GM12878 (cell line): Measurements from ENCODE around the gene MYRF. TPM values are rescaled to one million over a fixed set of nuclear protein-coding genes. Genes with fewer than 3 reads are reported as not detected.

Experiments
- ATAC-seq: fragments of 200-7000 bp; cut with Tn5 transposase; 3 replicates; pipeline ENCODE4 v1.9.1; 2020; ENCODE audit warnings: mild to moderate bottlenecking, moderate library complexity
- BruUV-seq: library from RNA; stranded (reverse); fragments of 400-500 nt; replicated peaks from 2 replicates; lab custom pipeline; 2021; lab: Mats Ljungman, UMichigan
- CTCF ChIA-PET: fragments of 300-600 bp; sonication (Branson Sonifier 250); formaldehyde crosslinking; extraction: SDS; loops from one replicate; lab custom pipeline; 2021; ENCODE audit warnings: inconsistent platforms; lab: Yijun Ruan, JAX
- POLR2A ChIA-PET: fragments of 350-600 bp; formaldehyde crosslinking; extraction: SDS; loops from one replicate; lab custom pipeline; 2021; ENCODE audit warnings: inconsistent platforms; lab: Charles Lee
- RAD21 ChIA-PET: fragments of 300-600 bp; sonication (Branson Sonifier 250); formaldehyde crosslinking; loops from one replicate; lab custom pipeline; 2023; ENCODE audit warnings: antibody characterized with exemption; ENCODE audit not compliant: unreplicated experiment; lab: Charles Lee
- SMC1A ChIA-PET: fragments of 300-600 bp; sonication (Branson Sonifier 250); formaldehyde crosslinking; loops from one replicate; lab custom pipeline; 2023; ENCODE audit not compliant: unreplicated experiment, uncharacterized antibody; lab: Charles Lee
- DNase-seq: peaks from one replicate; pipeline ENCODE4 v3.0.0-alpha.2; 2011; ENCODE audit warnings: low read depth, low spot score
- FAIRE-seq: peaks from 3 replicates; lab custom pipeline; 2011; peaks lifted over from hg19 to GRCh38; lab: Jason Lieb, UNC
- H2AFZ ChIP-seq: 2 replicates; pipeline ENCODE4 v1.6.0; 2011; ENCODE audit warnings: low read depth, low read length, control low read depth; ENCODE audit not compliant: control insufficient read depth
- H3K27ac ChIP-seq: 2 replicates; pipeline ENCODE4 v1.5.1; 2011; ENCODE audit warnings: control low read depth; ENCODE audit not compliant: control insufficient read depth, insufficient read depth
- H3K27me3 ChIP-seq, 2 experiments: replicated peaks in 1 of 2; 2 replicates each; pipeline versions ENCODE4 v1.6.0 to v1.6.1; 2011; ENCODE audit warnings: low read length in 1 of 2; ENCODE audit not compliant: control insufficient read depth in 2 of 2, insufficient read depth in 2 of 2
- H3K36me3 ChIP-seq, 2 experiments: 2 replicates each; pipeline ENCODE4 v1.5.1; 2011; ENCODE audit warnings: low read length in 1 of 2; ENCODE audit not compliant: control insufficient read depth in 2 of 2, insufficient read depth in 2 of 2
- H3K4me1 ChIP-seq: 2 replicates; pipeline ENCODE4 v1.6.1; 2011; ENCODE audit warnings: mild to moderate bottlenecking, low read length, moderate library complexity, mixed read lengths; ENCODE audit not compliant: control insufficient read depth, insufficient read depth
- H3K4me2 ChIP-seq: 2 replicates; pipeline ENCODE4 v1.6.0; 2011; ENCODE audit warnings: control low read depth; ENCODE audit not compliant: control insufficient read depth, insufficient read depth
- H3K4me3 ChIP-seq: fragments of 200-600 bp; sonication (generic); 2 replicates; pipeline ENCODE4 v1.5.1; 2016
- H3K79me2 ChIP-seq: 2 replicates; pipeline ENCODE4 v1.6.0; 2011; ENCODE audit warnings: low read length; ENCODE audit not compliant: control insufficient read depth, insufficient read depth
- H3K9ac ChIP-seq: 2 replicates; pipeline ENCODE4 v1.8.0; 2011; ENCODE audit warnings: low read length, control low read depth, mixed read lengths; ENCODE audit not compliant: control insufficient read depth, insufficient read depth
- H3K9me3 ChIP-seq: replicated peaks from 3 replicates; pipeline ENCODE4 v1.5.1; 2011; ENCODE audit warnings: mild to moderate bottlenecking, low read length; ENCODE audit not compliant: control insufficient read depth, insufficient read depth
- H4K20me1 ChIP-seq: 2 replicates; pipeline ENCODE4 v1.6.0; 2011; ENCODE audit not compliant: control insufficient read depth, insufficient read depth
- ATF3 ChIP-seq: IDR thresholded peaks from 2 replicates; pipeline ENCODE4 v1.6.1; 2011; ENCODE audit warnings: low read depth, mild to moderate bottlenecking, low read length, moderate library complexity, borderline replicate concordance; ENCODE audit errors: extremely low read depth
- CHD1 ChIP-seq: IDR thresholded peaks from 2 replicates; pipeline ENCODE4 v1.6.1; 2012; ENCODE audit warnings: low read depth, low read length, improper control_type of control experiment
- E4F1 ChIP-seq: fragments of 450-650 bp; IDR thresholded peaks from 2 replicates; pipeline ENCODE4 v1.6.1; 2018; ENCODE audit warnings: borderline replicate concordance, mild to moderate bottlenecking; ENCODE audit not compliant: partially characterized antibody
- EGR1 ChIP-seq, 2 experiments: IDR thresholded peaks; 1 replicate in 1 of 2; 2 replicates in 1 of 2; pipeline ENCODE4 v1.6.1; 2011 to 2012; ENCODE audit warnings: low read depth in 2 of 2, low read length in 2 of 2, borderline replicate concordance in 1 of 2, mild to moderate bottlenecking in 1 of 2, moderate library complexity in 1 of 2
- ESRRA ChIP-seq: IDR thresholded peaks from 2 replicates; pipeline ENCODE4 v1.6.1; 2012; ENCODE audit warnings: mild to moderate bottlenecking, low read length, improper control_type of control experiment
- FOS ChIP-seq: IDR thresholded peaks from 3 replicates; pipeline ENCODE4 v1.6.1; 2011; ENCODE audit warnings: borderline replicate concordance; ENCODE audit not compliant: insufficient read length; ENCODE audit errors: extremely low read depth
- IKZF2 ChIP-seq, 2 experiments: fragments of 450-650 bp; IDR thresholded peaks; 2 replicates each; pipeline ENCODE4 v1.6.1; 2017; ENCODE audit warnings: mild to moderate bottlenecking in 2 of 2, moderate library complexity in 2 of 2
- MTA3 ChIP-seq: IDR thresholded peaks from 2 replicates; pipeline ENCODE4 v1.6.1; 2012; ENCODE audit warnings: low read length, inconsistent platforms, borderline replicate concordance
- STAT3 ChIP-seq: IDR thresholded peaks from 2 replicates; pipeline ENCODE4 v1.6.1; 2011; ENCODE audit warnings: low read depth, low read length, improper control_type of control experiment
- TAF1 ChIP-seq: IDR thresholded peaks from 2 replicates; pipeline ENCODE4 v1.6.1; 2011; ENCODE audit warnings: mild to moderate bottlenecking, low read depth, low read length, borderline replicate concordance
- TARDBP ChIP-seq: IDR thresholded peaks from 2 replicates; pipeline ENCODE4 v1.6.1; 2016; ENCODE audit warnings: borderline replicate concordance
- TCF3 ChIP-seq: IDR thresholded peaks from 2 replicates; pipeline ENCODE4 v1.6.1; 2012; ENCODE audit warnings: low read depth, mild to moderate bottlenecking, low read length, borderline replicate concordance; ENCODE audit not compliant: insufficient read depth
- USF2 ChIP-seq: IDR thresholded peaks from 2 replicates; pipeline ENCODE4 v1.6.1; 2011; ENCODE audit warnings: low read depth, low read length, improper control_type of control experiment, borderline replicate concordance
- ZBTB11 ChIP-seq: fragments of 450-650 bp; formaldehyde crosslinking; IDR thresholded peaks from 2 replicates; pipeline ENCODE4 v1.5.0; 2022; ENCODE audit warnings: mild to moderate bottlenecking, missing genetic modification characterization
- WGBS: methylation state at CpG from one replicate; pipeline ENCODE4 v1.1.6; 2016; ENCODE audit warnings: low lambda C conversion rate; ENCODE audit not compliant: insufficient replicate concordance, insufficient coverage; ENCODE audit errors: missing lambda C conversion rate; 5-methylcytosine and 5-hydroxymethylcytosine counted together
- in situ Hi-C: fragments of 300-500 bp; cut with MboI; formaldehyde crosslinking; loops from 9 replicates; pipeline ENCODE4 v1.14.3; 2018; ENCODE audit warnings: mixed read lengths
- intact Hi-C: fragments of 100-400 bp; cut with micrococcal nuclease; formaldehyde crosslinking; loops from one replicate; pipeline ENCODE4 v1.14.2; 2022; ENCODE audit not compliant: unreplicated experiment
- polyA plus RNA-seq, 11 experiments: library from polyadenylated mRNA; depleted of rRNA in 4 of 11; unstranded in 6 of 11; stranded (reverse) in 5 of 11; fragments of >200 nt; fragmentation: Nextera tagmentation in 4 of 11; fragmentation: Illumina TruSeq in 1 of 11; extraction: Ambion mirVana in 4 of 11; extraction: Trizol in 1 of 11; gene quantifications; 1 replicate in 1 of 11; 2 replicates in 10 of 11; pipeline versions ENCODE4 v1.2.1 to v1.2.3, GENCODE V29; 2011 to 2016; ENCODE audit warnings: inconsistent platforms in 2 of 11, missing spikeins in 2 of 11, low read depth in 1 of 11
- total RNA-seq, 4 experiments: library from RNA; depleted of rRNA in 3 of 4; stranded (reverse); fragments of >200 nt in 3 of 4; fragmentation: Illumina TruSeq in 1 of 4; extraction: Trizol in 1 of 4; gene quantifications; 2 replicates each; pipeline versions ENCODE4 v1.2.1 to v1.2.3, GENCODE V29; 2013 to 2021

The MYRF gene
- total and polyA plus RNA-seq, 10 of the 15 experiments (the other 5 are each of a cell fraction or from before 2014, with no cell fraction given) = 0.27 to 15.6 (median 0.89) TPM

GRCh38 chr11:61716478-61717285 lies 35.8 kb upstream of the MYRF start:
- ChIA-PET SMC1A (no interaction called here), CTCF (no interaction called here), RAD21 (no interaction called here), POLR2A (no interaction called here)
- Histone ChIP-seq H3K4me1 (no peaks in the 10 kb centered on the region), H3K27ac (no peak overlapping the region), H3K79me2 (no peaks in the 10 kb centered on the region), H2AFZ (no peak overlapping the region), H3K36me3 (no peaks in the 10 kb centered on the region), H3K4me2 (no peak overlapping the region), H3K9me3 (no peaks in the 10 kb centered on the region), H4K20me1 (no peaks in the 10 kb centered on the region), H3K27me3 (peaks cover 2 to 3% of the 10 kb centered on the region in 2 experiments; a peak in 3 of 4 replicates), H3K4me3 (no peak overlapping the region), H3K9ac (no peak overlapping the region)
- ATAC-seq (no peak), FAIRE-seq (no peak), DNase-seq (no peak)
- 54% methylated on average over 13 of the region's 13 CpGs for WGBS
- in situ Hi-C loops (no loop called here), intact Hi-C loops (no loop called here)
- BruUV-seq = no TSS peak
- TF ChIP-seq FOS (no peak), ESRRA (no peak), MTA3 (no peak), STAT3 (no peak), ATF3 (no peak), CHD1 (no peak), ZBTB11 (no peak), IKZF2 (IDR thresholded peaks at IDR 0.05) (no peak), TARDBP (no peak), E4F1 (no peak), TCF3 (no peak), TAF1 (no peak), EGR1 (IDR thresholded peaks at IDR 0.05; ENCODE audit: borderline replicate concordance in 1 of 2, low read depth in 2 of 2, low read length in 2 of 2) (no peak), USF2 (no peak)
